OCI-M2 (cell line): ENCODE measurements around the gene HLA-DMB.
"Not testable (repeated sequence)": the region's sequence is repeated elsewhere in the genome, so short reads cannot be mapped to it uniquely, and the experiment has no call there.

Experiments
- DNase-seq: peaks from one replicate; lab custom pipeline; 2025; ENCODE audit not compliant: unreplicated experiment; lab: John Stamatoyannopoulos, UW

HLA-DMB gene

DNA sequence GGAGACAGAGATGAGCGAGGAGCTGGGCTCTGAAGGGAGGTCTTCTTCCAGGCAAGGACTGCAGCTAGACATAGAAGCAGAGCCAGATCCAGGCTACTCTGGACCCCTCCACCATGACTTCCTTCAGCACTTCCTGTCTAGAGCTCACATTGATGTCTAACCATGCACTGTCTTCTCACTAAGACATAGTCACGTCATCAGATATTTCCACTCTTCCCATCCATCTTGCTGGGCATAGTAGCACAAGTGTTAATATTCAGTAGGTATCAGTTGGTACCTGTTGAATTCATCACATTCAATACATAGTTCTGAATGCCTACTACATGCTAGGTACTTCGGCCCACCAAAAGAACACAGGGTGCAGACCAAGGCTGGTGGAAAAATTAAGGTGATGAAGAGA, 9.2 kb upstream of the HLA-DMB start:
- DNase-seq: no peak

DNA sequence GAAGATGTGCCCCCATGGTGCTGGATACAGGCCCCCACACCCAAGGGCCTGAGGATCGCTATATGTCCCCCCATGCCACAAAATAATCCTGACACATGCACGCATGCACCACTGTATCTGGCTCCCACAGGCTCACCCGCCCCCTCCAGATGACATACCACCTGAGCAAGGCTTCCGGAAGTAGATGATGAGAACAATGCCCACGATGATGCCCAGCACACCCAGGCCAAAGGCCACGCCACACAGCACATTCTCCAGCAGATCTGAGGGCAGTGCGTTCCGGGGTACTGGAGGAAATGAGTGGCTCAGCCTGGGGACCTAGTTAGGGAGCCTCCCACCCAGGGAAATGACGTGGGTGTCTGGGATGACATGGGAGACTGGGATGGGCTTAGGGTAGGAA, 8.3 kb upstream of the HLA-DMB start:
- DNase-seq: no peak

GRCh38 chr6:32947552-32948465, 7.0 kb upstream of the HLA-DMB start:
- DNase-seq: no peak

- DNase-seq: no peak
Measured at GRCh38 chr6:32946893-32947292, 6.1 kb upstream of the HLA-DMB start.

- DNase-seq: no peak
Measured at GRCh38 chr6:32945953-32946352, 5.1 kb upstream of the HLA-DMB start.

GRCh38 chr6:32945108-32945760, 4.4 kb upstream of the HLA-DMB start:
- no peak for DNase-seq

- no peak for DNase-seq
Measured at GRCh38 chr6:32943864-32944649, 3.2 kb upstream of the HLA-DMB start.

GRCh38 chr6:32942555-32943123, 1.8 kb upstream of the HLA-DMB start:
- DNase-seq: not testable (repeated sequence)

DNA sequence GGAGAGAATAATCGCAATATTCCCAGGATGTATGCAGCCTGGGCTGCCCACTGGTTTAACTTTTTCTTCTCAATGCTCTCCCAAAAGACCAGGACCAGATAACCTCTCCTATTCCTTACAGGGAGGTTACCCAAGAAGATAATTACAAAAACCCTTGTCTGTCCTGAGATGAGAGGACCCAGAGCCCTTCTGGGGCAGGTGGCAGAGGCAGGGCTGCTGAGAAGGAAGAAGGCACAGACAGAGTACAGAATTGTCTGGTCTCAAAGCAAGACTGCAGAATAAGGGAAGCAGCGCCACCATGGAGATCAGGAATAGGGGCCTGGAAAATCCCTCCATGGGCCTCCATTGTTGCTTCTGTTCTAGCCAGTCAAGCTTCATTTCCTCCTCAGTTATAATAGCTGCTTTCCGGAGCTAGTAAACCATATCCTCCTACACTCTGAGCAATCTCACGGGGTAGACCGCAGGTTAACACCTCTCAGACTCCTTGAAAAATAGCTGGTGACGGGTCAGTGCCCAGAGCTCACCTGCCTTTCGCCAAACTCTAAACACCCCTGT, 463 bp upstream of the HLA-DMB start:
- DNase-seq: no peak

DNA sequence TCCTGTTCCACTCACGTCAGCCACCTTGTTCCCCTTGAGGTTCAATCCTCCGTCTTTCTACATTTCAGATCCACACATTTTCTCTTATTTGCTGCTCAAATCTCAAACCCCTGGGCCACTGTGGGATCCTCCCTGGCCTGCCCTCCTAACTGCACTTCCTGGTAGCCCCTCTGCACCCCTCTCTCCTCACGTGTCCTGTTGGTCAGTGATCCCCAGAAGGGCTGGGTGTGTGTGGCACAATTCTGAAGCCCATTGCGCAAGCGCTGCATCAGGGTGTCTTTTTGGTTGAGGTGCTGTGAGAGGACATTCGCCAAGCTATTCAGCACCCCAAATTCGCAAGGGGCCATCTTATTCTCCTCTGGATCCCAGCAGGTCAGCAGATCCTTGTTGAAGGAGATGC, 2.3 kb downstream of the HLA-DMB start:
- no peak for DNase-seq

DNA sequence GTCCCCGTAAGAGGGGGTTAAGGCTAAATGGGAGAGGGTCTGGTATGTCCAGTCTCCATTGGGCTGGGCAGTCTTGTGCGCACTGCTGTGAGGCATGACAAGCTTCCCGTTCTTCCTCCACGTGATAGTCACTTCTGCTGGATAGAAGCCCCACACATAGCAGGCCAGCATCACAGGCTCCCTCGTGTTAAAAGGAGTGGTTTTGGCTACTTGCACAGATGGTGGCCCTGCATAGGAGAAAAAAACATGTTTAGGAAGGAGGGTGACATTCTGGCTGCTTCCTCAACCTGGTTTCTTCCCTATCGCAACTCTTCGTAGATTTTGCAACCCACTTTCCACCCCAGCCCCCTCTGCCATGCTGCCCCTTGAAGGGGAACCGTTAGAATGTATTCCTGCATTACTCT, 3.6 kb downstream of the HLA-DMB start:
- DNase-seq: no peak

DNA sequence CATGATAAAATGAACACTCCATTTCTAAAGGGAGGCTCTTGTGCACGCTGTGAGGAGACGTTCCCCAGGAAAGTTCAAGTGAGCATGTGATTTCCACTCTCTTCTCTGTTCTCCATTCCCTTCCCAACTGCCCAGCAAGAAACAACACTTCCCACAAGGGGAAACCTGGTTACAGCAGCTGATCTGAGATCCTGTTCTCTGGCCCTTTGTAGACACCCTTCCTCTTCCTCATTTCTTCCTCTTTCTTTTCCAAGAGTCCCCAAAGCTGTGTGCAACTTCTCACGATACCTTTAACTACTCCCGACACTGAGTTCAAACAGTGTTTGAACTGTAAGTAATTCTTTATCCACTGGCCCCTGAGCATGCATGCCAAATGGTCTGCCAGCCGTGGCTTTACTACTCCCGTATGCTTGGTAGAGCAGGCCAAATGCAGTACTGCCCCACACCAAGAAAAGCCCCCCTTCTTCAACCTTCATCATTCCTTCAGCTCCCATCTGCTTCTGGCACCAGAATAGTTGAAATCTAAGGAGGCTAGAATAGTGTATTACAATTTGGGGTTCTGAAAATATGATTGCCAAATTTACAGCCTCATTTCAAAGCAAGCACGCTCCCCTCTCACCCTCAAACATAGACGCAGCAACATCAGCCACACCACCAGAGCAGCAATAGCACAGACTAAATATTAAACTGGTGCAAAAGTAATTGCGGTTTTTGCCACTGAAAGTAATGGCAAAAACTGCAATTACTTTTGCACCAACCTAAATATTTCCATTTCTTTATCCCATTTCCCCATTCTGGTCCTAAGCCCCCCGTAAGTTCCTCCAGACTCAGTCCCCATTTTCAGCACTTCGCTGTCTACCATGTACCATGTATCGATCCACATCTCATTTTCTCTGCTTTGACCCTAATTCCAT, 4.3 kb downstream of the HLA-DMB start:
- DNase-seq: no peak

DNA sequence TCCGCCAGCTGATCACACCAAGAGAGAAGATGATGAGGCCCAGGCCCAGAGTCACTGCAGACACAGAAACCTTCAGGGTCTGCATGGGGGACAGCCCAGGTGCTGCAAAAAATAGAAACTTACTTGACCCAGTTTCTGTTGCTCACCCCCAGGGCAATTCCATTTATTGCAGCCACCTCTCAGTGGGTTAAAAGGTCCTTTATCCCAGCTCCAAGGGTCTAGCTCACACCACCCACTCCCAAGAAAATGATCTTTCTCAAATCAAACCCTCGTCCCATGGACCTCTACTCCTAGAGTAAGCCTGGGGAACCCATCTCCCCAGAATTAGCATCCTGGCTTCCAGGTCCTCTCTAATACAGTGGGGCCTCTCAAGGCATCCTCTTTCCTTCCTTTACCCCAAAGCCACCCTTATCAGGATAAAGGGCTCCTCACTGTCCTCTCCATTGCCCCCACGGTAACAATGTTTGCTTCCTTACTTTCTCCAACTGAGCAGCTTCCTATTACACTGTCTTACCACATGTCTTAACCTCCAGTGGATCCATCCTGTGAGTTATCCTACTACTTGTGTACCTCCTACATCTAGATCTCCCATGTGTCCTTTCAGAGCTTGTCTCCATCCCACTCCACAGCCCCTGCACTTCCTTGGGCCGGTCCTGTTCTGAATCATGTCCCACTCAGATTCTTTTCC, 5.1 kb downstream of the HLA-DMB start:
- DNase-seq: no peak

DNA sequence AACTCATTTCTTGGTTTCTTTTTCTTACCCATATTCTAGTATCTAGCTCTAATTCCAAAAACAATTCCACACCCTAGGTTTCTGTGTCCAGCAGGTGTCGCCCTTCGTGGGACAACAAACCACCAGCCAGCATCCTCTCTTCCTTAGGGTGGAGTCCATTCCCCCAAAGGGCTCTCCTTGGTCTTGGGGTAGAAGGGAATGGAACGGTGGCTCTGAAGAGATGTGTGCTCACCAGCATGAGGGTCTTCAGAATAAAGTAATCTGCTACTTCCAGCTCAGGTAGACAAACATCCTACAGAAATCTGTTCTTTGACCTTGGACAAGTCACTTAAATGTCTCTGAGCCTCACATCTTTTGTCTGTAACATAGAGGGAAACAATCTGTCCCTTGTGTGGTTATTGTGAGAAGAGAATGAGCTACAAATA, 7.2 kb downstream of the HLA-DMB start:
- DNase-seq: no peak

GRCh38 chr6:32932132-32932868, 8.5 kb downstream of the HLA-DMB start:
- DNase-seq: no peak

DNA sequence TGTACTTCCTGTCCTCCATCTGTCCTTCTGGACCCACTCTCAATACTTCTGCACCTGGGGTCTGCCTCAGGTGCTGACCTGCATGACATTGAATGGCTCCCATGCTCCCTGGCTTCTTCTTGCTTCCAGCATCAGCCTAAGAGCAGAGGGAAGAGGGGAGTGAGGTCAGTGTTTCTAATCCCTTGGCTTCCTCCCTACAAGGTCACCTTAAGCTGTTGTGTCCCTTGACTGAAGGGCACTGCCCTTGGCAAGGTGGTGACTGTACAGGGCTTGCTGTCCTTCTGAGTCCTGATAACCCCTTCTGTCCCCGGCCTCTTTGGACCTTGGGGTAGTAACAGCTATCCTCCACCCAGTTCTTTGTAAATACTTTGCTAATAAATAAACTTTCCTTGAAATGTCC, 9.6 kb downstream of the HLA-DMB start:
- DNase-seq: no peak

DNA sequence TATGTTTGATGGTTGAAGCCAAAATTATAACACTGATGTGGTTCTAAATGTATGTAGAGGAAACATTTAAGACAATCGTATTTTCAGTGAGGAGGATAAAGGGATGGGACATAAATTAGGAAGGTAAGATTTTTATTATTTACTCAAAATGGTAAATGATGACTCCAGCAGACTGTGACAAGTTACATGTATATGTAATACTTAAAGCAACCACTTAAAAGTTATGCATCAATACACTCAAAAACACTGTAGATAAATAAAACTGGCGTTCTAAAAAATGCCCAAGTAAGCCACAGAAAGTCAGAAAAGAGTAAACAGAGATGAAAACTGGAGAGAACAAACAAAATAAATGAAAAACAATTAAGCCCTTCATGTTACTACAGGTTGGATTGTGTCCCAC, 18.7 kb downstream of the HLA-DMB start:
- no peak for DNase-seq

GRCh38 chr6:32920715-32921114, 20.1 kb downstream of the HLA-DMB start:
- no peak for DNase-seq

GRCh38 chr6:32912951-32913350, 27.9 kb downstream of the HLA-DMB start:
- no peak for DNase-seq
